ENCODE results near the gene VNN1.
"Not testable (repeated sequence)": the region's sequence is repeated elsewhere in the genome, so short reads cannot be mapped to it uniquely, and the experiment has no call there.

Gene VNN1

DNA sequence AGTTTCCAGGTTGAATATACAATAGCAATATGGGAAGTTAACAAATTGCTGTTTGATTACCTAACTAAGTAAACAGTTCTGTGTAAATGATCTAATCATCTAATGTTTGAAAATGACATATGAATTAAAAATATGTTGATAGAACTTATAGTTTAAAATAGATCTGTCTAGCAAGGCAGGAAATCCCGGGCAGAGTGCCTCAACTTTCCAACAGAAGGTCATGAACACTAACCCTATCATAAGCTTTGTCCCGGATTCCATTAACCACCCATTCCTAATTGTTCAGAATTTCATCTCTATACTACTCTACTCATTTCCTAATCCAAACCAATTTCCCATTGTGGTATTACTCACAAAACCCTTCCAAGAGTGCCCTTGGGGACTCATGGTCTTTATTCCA lies 65.0 kb downstream of the VNN1 start:
- no peak overlapping the region for H3K4me3 ChIP-seq (ENCODE audit: low read depth, low read length)
- TF ChIP-seq, protein P1, sequence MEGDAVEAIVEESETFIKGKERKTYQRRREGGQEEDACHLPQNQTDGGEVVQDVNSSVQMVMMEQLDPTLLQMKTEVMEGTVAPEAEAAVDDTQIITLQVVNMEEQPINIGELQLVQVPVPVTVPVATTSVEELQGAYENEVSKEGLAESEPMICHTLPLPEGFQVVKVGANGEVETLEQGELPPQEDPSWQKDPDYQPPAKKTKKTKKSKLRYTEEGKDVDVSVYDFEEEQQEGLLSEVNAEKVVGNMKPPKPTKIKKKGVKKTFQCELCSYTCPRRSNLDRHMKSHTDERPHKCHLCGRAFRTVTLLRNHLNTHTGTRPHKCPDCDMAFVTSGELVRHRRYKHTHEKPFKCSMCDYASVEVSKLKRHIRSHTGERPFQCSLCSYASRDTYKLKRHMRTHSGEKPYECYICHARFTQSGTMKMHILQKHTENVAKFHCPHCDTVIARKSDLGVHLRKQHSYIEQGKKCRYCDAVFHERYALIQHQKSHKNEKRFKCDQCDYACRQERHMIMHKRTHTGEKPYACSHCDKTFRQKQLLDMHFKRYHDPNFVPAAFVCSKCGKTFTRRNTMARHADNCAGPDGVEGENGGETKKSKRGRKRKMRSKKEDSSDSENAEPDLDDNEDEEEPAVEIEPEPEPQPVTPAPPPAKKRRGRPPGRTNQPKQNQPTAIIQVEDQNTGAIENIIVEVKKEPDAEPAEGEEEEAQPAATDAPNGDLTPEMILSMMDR (IDR thresholded peaks at IDR 0.05; ENCODE audit: insufficient read depth, low read depth, low read length, missing control alignments) = no peak
- no peak for DNase-seq (ENCODE audit: low read depth)

DNA sequence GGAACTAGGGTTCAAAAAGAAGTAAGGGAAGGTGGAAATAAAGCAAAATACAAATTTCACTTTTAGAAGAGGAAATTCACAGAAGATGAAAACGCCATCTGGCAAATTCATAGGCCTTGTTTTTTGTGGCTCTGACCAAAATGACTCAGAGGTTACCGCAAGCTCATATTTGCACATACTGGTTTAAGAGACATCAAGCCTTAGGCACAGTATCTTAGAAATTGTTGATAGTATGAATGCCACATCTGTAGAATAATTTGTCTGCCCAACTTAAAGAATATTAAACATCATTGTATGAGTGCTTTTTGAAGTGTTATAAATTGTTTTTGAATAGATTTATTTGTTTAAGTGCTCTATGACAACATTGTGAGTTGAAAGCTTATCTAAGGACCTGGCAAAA lies 65.5 kb downstream of the VNN1 start:
- H3K4me3 ChIP-seq (ENCODE audit: low read depth, low read length) = no peak overlapping the region
- TF ChIP-seq, protein P1 (IDR thresholded peaks at IDR 0.05; ENCODE audit: insufficient read depth, low read depth, low read length, missing control alignments) = no peak
- peak; percentile 74 for DNase-seq (ENCODE audit: low read depth)

DNA sequence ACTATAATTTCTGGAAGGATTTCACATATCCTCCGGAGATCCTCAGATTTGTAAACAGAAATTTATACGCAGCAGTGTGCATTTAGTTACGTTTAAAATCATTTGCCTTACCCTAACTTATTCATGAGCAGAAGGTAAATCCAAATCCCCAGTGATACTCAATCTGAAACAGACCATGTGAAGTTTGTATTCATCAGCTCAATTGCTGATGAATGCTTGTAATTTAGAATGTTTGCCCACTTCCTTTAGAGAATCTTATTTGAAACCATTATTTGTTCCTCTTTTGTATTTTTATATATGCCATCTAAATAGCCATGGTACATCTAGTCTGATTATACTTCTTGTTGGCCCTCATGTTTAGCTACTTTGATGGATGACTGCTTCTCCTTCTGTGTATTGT lies 70.3 kb downstream of the VNN1 start:
- DNase-seq (ENCODE audit: low read depth) = peak; percentile 11
- H3K4me3 ChIP-seq (ENCODE audit: low read depth, low read length) = no peak overlapping the region
- TF ChIP-seq, protein P1 (IDR thresholded peaks at IDR 0.05; ENCODE audit: insufficient read depth, low read depth, low read length, missing control alignments) = no peak

DNA sequence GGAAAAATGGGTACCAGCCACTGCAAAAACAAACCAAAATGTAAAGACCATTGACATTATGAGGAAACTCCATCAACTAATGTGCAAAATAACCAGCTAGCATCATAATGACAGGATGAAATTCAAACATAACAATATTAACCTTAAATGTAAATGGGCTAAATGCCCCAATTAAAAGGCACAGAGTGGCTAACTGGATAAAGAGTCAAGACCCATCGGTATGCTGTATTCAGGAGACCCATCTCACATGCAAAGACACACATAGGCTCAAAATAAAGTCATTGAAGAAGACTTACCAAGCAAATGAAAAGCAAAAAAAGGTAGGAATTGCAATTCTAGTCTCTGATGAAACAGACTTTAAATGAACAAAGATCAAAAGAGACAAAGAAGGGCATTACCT lies 76.7 kb downstream of the VNN1 start:
- H3K4me3 ChIP-seq (ENCODE audit: low read depth, low read length); DNase-seq (ENCODE audit: low read depth): not testable (repeated sequence)

DNA sequence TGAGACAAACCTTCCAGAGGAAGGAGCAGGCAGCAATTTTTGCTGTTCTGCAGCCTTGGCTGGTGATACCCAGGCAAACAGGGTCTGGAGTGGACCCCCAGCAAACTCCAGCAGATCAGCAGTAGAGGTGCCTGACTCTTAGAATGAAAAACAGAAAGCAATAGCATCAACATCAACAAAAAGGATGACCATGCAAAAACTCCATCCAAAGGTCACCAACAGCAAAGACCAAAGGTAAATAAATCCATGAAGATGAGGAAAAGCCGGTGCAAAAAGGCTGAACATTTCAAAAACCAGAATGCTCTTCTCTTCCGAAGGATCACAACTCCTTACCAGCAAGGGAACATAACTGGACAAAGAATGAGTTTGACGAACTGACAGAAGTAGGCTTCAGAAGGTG lies 77.9 kb downstream of the VNN1 start:
- not testable (repeated sequence) for H3K4me3 ChIP-seq (ENCODE audit: low read depth, low read length); DNase-seq (ENCODE audit: low read depth)

DNA sequence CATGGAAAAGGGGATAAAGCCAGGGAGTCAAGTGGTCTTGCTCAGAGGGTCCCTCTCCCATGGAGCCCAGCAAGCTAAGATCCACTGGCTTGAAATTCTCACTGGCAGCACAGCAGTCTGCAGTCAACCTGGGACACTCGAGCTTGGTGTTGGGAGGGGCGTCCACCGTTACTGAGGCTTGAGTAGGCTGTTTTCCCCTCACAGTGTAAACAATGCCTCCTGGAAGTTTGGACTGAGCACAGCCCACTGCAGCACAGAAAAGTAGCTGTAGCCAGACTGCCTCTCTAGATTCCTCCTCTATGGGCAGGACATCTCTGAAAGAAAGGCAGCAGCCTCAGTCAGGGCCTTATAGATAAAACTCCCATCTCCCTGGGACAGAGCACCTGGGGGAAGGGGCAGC lies 78.6 kb downstream of the VNN1 start:
- H3K4me3 ChIP-seq (ENCODE audit: low read depth, low read length); DNase-seq (ENCODE audit: low read depth): not testable (repeated sequence)

DNA sequence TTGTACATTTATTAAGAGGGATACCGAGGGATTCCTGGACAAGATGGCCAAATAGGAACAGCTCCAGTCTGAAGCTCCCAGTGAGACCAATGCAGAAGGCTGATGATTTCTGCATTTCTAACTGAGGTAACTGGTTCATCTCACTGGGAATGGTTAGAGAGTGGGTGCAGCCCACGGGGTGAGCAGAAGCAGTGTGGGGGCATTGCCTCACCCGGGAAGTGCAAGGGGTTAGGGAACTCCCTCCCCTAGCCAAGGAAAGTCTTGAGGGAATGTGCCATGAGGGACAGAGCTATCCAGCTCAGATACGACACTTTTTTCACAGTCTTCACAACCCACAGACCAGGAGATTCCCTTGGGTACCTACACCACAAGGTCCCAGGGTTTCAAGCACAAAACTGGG lies 79.1 kb downstream of the VNN1 start:
- DNase-seq (ENCODE audit: low read depth) = no peak
- no peak overlapping the region for H3K4me3 ChIP-seq (ENCODE audit: low read depth, low read length)
- TF ChIP-seq, protein P1 (IDR thresholded peaks at IDR 0.05; ENCODE audit: insufficient read depth, low read depth, low read length, missing control alignments) = no peak

DNA sequence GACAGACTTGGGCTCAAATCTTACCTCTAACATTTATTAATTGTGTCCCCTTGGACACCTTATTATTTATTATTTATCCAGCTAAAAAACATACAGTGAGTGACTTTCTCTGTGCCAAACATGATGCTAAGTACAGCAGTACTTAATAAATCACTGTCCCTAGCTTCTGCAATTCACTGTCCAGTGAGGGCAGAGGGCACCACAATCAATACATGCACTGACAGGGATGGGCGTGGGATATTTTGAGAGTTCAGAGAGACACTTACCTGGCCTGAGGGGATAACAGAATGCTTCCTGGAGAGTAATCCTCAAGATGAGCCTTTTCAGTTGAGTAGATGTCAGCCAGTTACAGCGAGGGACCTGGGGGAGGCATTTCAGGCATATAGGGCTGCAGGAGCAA lies 80.5 kb downstream of the VNN1 start:
- TF ChIP-seq, protein P1 (IDR thresholded peaks at IDR 0.05; ENCODE audit: insufficient read depth, low read depth, low read length, missing control alignments) = no peak
- DNase-seq (ENCODE audit: low read depth) = no peak
- no peak overlapping the region for H3K4me3 ChIP-seq (ENCODE audit: low read depth, low read length)
